GM12878 (cell line): Measurements from ENCODE around the gene MBNL1. TPM values are rescaled to one million over a fixed set of nuclear protein-coding genes. Genes with fewer than 3 reads are reported as not detected.
A peak's percentile ranks its signal among the peaks of the same experiment; 100 is the strongest.

Experiments
- ASH2L ChIP-seq: fragments of 300-600, 200-600 bp; sonication (generic); IDR thresholded peaks from 2 replicates; pipeline ENCODE4 v1.6.1; 2017; ENCODE audit warnings: low read depth, mild to moderate bottlenecking, borderline replicate concordance
- ATF7 ChIP-seq: fragments of 450-650 bp; IDR thresholded peaks from 2 replicates; pipeline ENCODE4 v1.6.1; 2016; ENCODE audit warnings: low read depth, mild to moderate bottlenecking
- BHLHE40 ChIP-seq, 2 experiments: fragments of 450-650 bp in 1 of 2; IDR thresholded peaks; 2 replicates each; pipeline ENCODE4 v1.6.1; 2011 to 2017; ENCODE audit warnings: low read depth in 2 of 2, borderline replicate concordance in 1 of 2, improper control_type of control experiment in 1 of 2, low read length in 1 of 2, mild to moderate bottlenecking in 1 of 2
- CBX3 ChIP-seq: fragments of 200-600 bp; sonication (generic); IDR thresholded peaks from 2 replicates; pipeline ENCODE4 v1.6.1; 2016; ENCODE audit warnings: low read depth, borderline replicate concordance
- CEBPZ ChIP-seq: fragments of 150-350 bp; IDR thresholded peaks from 2 replicates; pipeline ENCODE4 v1.6.1; 2016; ENCODE audit warnings: low read depth, low read length
- CREM ChIP-seq: IDR thresholded peaks from 2 replicates; pipeline ENCODE4 v1.6.1; 2014; ENCODE audit warnings: antibody characterized with exemption, low read depth
- EED ChIP-seq: sonication (generic); IDR thresholded peaks from 2 replicates; pipeline ENCODE4 v1.6.1; 2016; ENCODE audit warnings: antibody characterized with exemption, low read depth
- ELK1 ChIP-seq: IDR thresholded peaks from 2 replicates; pipeline ENCODE4 v1.6.1; 2012; ENCODE audit warnings: low read depth, low read length, improper control_type of control experiment
- HDAC6 ChIP-seq: fragments of 200-600 bp; sonication (generic); IDR thresholded peaks from one replicate; pipeline ENCODE4 v1.8.0; 2017; ENCODE audit warnings: antibody characterized with exemption; ENCODE audit not compliant: unreplicated experiment
- IRF4 ChIP-seq: IDR thresholded peaks from 2 replicates; pipeline ENCODE4 v1.6.1; 2011; ENCODE audit warnings: low read depth, low read length
- JUNB ChIP-seq: IDR thresholded peaks from 2 replicates; pipeline ENCODE4 v1.6.1; 2016; ENCODE audit warnings: antibody characterized with exemption, mild to moderate bottlenecking
- JUND ChIP-seq: IDR thresholded peaks from 2 replicates; pipeline ENCODE4 v1.6.1; 2012; ENCODE audit warnings: low read depth, mild to moderate bottlenecking, low read length, improper control_type of control experiment, moderate library complexity
- KLF5 ChIP-seq: fragments of 450-650 bp; IDR thresholded peaks from 2 replicates; pipeline ENCODE4 v1.6.1; 2014; ENCODE audit warnings: mild to moderate bottlenecking; ENCODE audit not compliant: partially characterized antibody
- LARP7 ChIP-seq: fragments of 450-650 bp; IDR thresholded peaks from 2 replicates; pipeline ENCODE4 v1.6.1; 2017; ENCODE audit warnings: mild to moderate bottlenecking
- POLR2A ChIP-seq: IDR thresholded peaks from 2 replicates; pipeline ENCODE4 v1.6.1; 2011; ENCODE audit warnings: low read depth, mild to moderate bottlenecking, low read length
- SMAD1 ChIP-seq: fragments of 450-650 bp; IDR thresholded peaks from 2 replicates; pipeline ENCODE4 v1.6.1; 2018; ENCODE audit warnings: mild to moderate bottlenecking, low read depth; ENCODE audit not compliant: partially characterized antibody
- SP1 ChIP-seq: IDR thresholded peaks from one replicate; pipeline ENCODE4 v1.6.1; 2011; ENCODE audit warnings: low read depth, low read length
- YY1 ChIP-seq: IDR thresholded peaks from 2 replicates; pipeline ENCODE4 v1.6.1; 2011; ENCODE audit warnings: low read depth, mild to moderate bottlenecking, low read length
- ZZZ3 ChIP-seq: IDR thresholded peaks from 2 replicates; pipeline ENCODE4 v1.6.1; 2011; ENCODE audit warnings: low read depth; ENCODE audit not compliant: control insufficient read depth, insufficient read length
- polyA plus RNA-seq, 11 experiments: library from polyadenylated mRNA; depleted of rRNA in 4 of 11; unstranded in 6 of 11; stranded (reverse) in 5 of 11; fragments of >200 nt; fragmentation: Nextera tagmentation in 4 of 11; fragmentation: Illumina TruSeq in 1 of 11; extraction: Ambion mirVana in 4 of 11; extraction: Trizol in 1 of 11; gene quantifications; 1 replicate in 1 of 11; 2 replicates in 10 of 11; pipeline versions ENCODE4 v1.2.1 to v1.2.3, GENCODE V29; 2011 to 2016; ENCODE audit warnings: inconsistent platforms in 2 of 11, missing spikeins in 2 of 11, low read depth in 1 of 11
- total RNA-seq, 4 experiments: library from RNA; depleted of rRNA in 3 of 4; stranded (reverse); fragments of >200 nt in 3 of 4; fragmentation: Illumina TruSeq in 1 of 4; extraction: Trizol in 1 of 4; gene quantifications; 2 replicates each; pipeline versions ENCODE4 v1.2.1 to v1.2.3, GENCODE V29; 2013 to 2021
- TF ChIP-seq, protein P1 (sequence below): fragments of 150-350 bp; IDR thresholded peaks from 2 replicates; pipeline ENCODE4 v1.6.1; 2014; ENCODE audit warnings: mild to moderate bottlenecking, low read depth, low read length
- TF ChIP-seq, protein P2 (sequence below): IDR thresholded peaks from 2 replicates; pipeline ENCODE4 v1.6.1; 2011; ENCODE audit warnings: borderline replicate concordance, low read depth, mild to moderate bottlenecking, moderate library complexity, mixed read lengths, low read length; ENCODE audit not compliant: insufficient read depth; ENCODE audit errors: extremely low read length
- TF ChIP-seq, protein P3 (sequence below): fragments of 450-650 bp; IDR thresholded peaks from 2 replicates; pipeline ENCODE4 v1.6.1; 2016; ENCODE audit warnings: mild to moderate bottlenecking

Gene MBNL1
- total and polyA plus RNA-seq, 10 of the 15 experiments (the other 5 are each of a cell fraction or from before 2014, with no cell fraction given) = 59.6 to 337 (median 143) TPM

GRCh38 chr3:152298393-152299248 is 29.9 kb downstream of the MBNL1 start (continued):
- peak; percentile 95 for TF ChIP-seq ATF7
- TF ChIP-seq LARP7 = no peak
- TF ChIP-seq, protein P1, sequence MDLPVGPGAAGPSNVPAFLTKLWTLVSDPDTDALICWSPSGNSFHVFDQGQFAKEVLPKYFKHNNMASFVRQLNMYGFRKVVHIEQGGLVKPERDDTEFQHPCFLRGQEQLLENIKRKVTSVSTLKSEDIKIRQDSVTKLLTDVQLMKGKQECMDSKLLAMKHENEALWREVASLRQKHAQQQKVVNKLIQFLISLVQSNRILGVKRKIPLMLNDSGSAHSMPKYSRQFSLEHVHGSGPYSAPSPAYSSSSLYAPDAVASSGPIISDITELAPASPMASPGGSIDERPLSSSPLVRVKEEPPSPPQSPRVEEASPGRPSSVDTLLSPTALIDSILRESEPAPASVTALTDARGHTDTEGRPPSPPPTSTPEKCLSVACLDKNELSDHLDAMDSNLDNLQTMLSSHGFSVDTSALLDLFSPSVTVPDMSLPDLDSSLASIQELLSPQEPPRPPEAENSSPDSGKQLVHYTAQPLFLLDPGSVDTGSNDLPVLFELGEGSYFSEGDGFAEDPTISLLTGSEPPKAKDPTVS = no peak
- TF ChIP-seq BHLHE40 (IDR thresholded peaks at IDR 0.05; ENCODE audit: borderline replicate concordance in 1 of 2, low read depth in 2 of 2, low read length in 1 of 2) = peak; percentile 84 to 85
- TF ChIP-seq CBX3 = no peak
- no peak for TF ChIP-seq ELK1
- TF ChIP-seq CEBPZ = no peak
- TF ChIP-seq HDAC6 = no peak
- TF ChIP-seq EED = 0 out of 2 replicates have a peak, but pooled peaks have one; percentile 10
- no peak for TF ChIP-seq YY1
- TF ChIP-seq IRF4 = no peak
- no peak; the same call in 1 of the 2 replicates for TF ChIP-seq JUND
- peak; percentile 82 for TF ChIP-seq KLF5
- TF ChIP-seq CREM = peak; percentile 36; the same call in 1 of the 2 replicates
- TF ChIP-seq, protein P2, sequence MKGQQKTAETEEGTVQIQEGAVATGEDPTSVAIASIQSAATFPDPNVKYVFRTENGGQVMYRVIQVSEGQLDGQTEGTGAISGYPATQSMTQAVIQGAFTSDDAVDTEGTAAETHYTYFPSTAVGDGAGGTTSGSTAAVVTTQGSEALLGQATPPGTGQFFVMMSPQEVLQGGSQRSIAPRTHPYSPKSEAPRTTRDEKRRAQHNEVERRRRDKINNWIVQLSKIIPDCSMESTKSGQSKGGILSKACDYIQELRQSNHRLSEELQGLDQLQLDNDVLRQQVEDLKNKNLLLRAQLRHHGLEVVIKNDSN = no peak
- TF ChIP-seq SP1 = peak; percentile 54
- TF ChIP-seq SMAD1 = no peak
- no peak for TF ChIP-seq JUNB
- no peak for TF ChIP-seq POLR2A
- TF ChIP-seq, protein P3, sequence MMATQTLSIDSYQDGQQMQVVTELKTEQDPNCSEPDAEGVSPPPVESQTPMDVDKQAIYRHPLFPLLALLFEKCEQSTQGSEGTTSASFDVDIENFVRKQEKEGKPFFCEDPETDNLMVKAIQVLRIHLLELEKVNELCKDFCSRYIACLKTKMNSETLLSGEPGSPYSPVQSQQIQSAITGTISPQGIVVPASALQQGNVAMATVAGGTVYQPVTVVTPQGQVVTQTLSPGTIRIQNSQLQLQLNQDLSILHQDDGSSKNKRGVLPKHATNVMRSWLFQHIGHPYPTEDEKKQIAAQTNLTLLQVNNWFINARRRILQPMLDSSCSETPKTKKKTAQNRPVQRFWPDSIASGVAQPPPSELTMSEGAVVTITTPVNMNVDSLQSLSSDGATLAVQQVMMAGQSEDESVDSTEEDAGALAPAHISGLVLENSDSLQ = peak; percentile 71
- TF ChIP-seq ZZZ3 = no peak
- no peak for TF ChIP-seq ASH2L
